HEK293 (cell line): ENCODE data around the gene WNT5B.

Experiments used
- BCL11A ChIP-seq: fragments of 450-650 bp; formaldehyde crosslinking; IDR thresholded peaks from 2 replicates; pipeline ENCODE4 v1.5.1; 2016; ENCODE audit warnings: low read depth, missing biosample characterization, missing genetic modification characterization
- GLI4 ChIP-seq: fragments of 450-650 bp; formaldehyde crosslinking; IDR thresholded peaks from 2 replicates; pipeline ENCODE4 v1.5.1; 2016; ENCODE audit warnings: missing biosample characterization, missing genetic modification characterization
- RBAK ChIP-seq: fragments of 450-650 bp; formaldehyde crosslinking; IDR thresholded peaks from 2 replicates; pipeline ENCODE4 v1.5.1; 2016; ENCODE audit warnings: missing biosample characterization, missing genetic modification characterization
- REPIN1 ChIP-seq: fragments of 450-650 bp; formaldehyde crosslinking; IDR thresholded peaks from 2 replicates; pipeline ENCODE4 v1.5.1; 2017; ENCODE audit warnings: missing biosample characterization, missing genetic modification characterization, low read depth
- ZEB2 ChIP-seq: fragments of 450-650 bp; formaldehyde crosslinking; IDR thresholded peaks from 2 replicates; pipeline ENCODE4 v1.5.1; 2016; ENCODE audit warnings: missing biosample characterization, missing genetic modification characterization
- ZNF239 ChIP-seq: fragments of 450-650 bp; formaldehyde crosslinking; IDR thresholded peaks from 2 replicates; pipeline ENCODE4 v1.5.1; 2016; ENCODE audit warnings: missing biosample characterization, missing genetic modification characterization
- ZNF302 ChIP-seq: fragments of 450-650 bp; formaldehyde crosslinking; IDR thresholded peaks from 2 replicates; pipeline ENCODE4 v1.5.1; 2016; ENCODE audit warnings: missing biosample characterization, missing genetic modification characterization, low read depth
- ZNF324 ChIP-seq: fragments of 450-650 bp; formaldehyde crosslinking; IDR thresholded peaks from 2 replicates; pipeline ENCODE4 v1.5.1; 2016; ENCODE audit warnings: missing biosample characterization, missing genetic modification characterization
- ZNF354C ChIP-seq: fragments of 450-650 bp; formaldehyde crosslinking; IDR thresholded peaks from 2 replicates; pipeline ENCODE4 v1.5.1; 2016; ENCODE audit warnings: missing biosample characterization, missing genetic modification characterization, low read depth, borderline replicate concordance
- ZNF366 ChIP-seq: fragments of 450-650 bp; formaldehyde crosslinking; conservative IDR thresholded peaks from 2 replicates; pipeline ENCODE4 v1.5.1; 2016; ENCODE audit warnings: missing biosample characterization, missing genetic modification characterization
- ZNF48 ChIP-seq: fragments of 450-650 bp; formaldehyde crosslinking; IDR thresholded peaks from 2 replicates; pipeline ENCODE4 v1.5.1; 2016; ENCODE audit warnings: missing biosample characterization, missing genetic modification characterization
- ZNF555 ChIP-seq: fragments of 450-650 bp; formaldehyde crosslinking; conservative IDR thresholded peaks from 2 replicates; pipeline ENCODE4 v1.5.1; 2017; ENCODE audit warnings: missing biosample characterization, mild to moderate bottlenecking, missing genetic modification characterization, inconsistent platforms
- ZNF560 ChIP-seq: fragments of 450-650 bp; formaldehyde crosslinking; IDR thresholded peaks from 2 replicates; pipeline ENCODE4 v1.5.1; 2017; ENCODE audit warnings: missing biosample characterization, missing genetic modification characterization, borderline replicate concordance
- ZNF660 ChIP-seq: fragments of 450-650 bp; IDR thresholded peaks from 2 replicates; pipeline ENCODE4 v1.5.1; 2018; ENCODE audit warnings: missing biosample characterization, mild to moderate bottlenecking, missing genetic modification characterization
- ZNF768 ChIP-seq: fragments of 450-650 bp; formaldehyde crosslinking; IDR thresholded peaks from 2 replicates; pipeline ENCODE4 v1.5.1; 2018; ENCODE audit warnings: missing biosample characterization, mild to moderate bottlenecking, missing genetic modification characterization
- ZNF785 ChIP-seq: fragments of 450-650 bp; formaldehyde crosslinking; IDR thresholded peaks from 2 replicates; pipeline ENCODE4 v1.5.1; 2016; ENCODE audit warnings: missing biosample characterization, missing genetic modification characterization
- ZSCAN30 ChIP-seq: fragments of 450-650 bp; IDR thresholded peaks from 2 replicates; pipeline ENCODE4 v1.5.1; 2018; ENCODE audit warnings: missing biosample characterization, mild to moderate bottlenecking, missing genetic modification characterization, moderate library complexity
- TF ChIP-seq, protein P1 (sequence below): fragments of 450-650 bp; IDR thresholded peaks from 2 replicates; pipeline ENCODE4 v1.5.1; 2018; ENCODE audit warnings: missing biosample characterization, mild to moderate bottlenecking, missing genetic modification characterization
- TF ChIP-seq, protein P2 (sequence below): fragments of 450-650 bp; formaldehyde crosslinking; IDR thresholded peaks from 2 replicates; pipeline ENCODE4 v1.5.1; 2016; ENCODE audit warnings: missing biosample characterization, missing genetic modification characterization
- TF ChIP-seq, protein P3 (sequence below): fragments of 450-650 bp; formaldehyde crosslinking; IDR thresholded peaks from 2 replicates; pipeline ENCODE4 v1.5.1; 2017; ENCODE audit warnings: missing biosample characterization, missing genetic modification characterization
- TF ChIP-seq, protein P4 (sequence below): fragments of 450-650 bp; formaldehyde crosslinking; IDR thresholded peaks from 2 replicates; pipeline ENCODE4 v1.5.1; 2016; ENCODE audit warnings: missing biosample characterization, missing genetic modification characterization, borderline replicate concordance
- TF ChIP-seq, protein P5 (sequence below): fragments of 450-650 bp; formaldehyde crosslinking; IDR thresholded peaks from 2 replicates; pipeline ENCODE4 v1.5.1; 2016; ENCODE audit warnings: missing biosample characterization, missing genetic modification characterization

The WNT5B gene

DNA sequence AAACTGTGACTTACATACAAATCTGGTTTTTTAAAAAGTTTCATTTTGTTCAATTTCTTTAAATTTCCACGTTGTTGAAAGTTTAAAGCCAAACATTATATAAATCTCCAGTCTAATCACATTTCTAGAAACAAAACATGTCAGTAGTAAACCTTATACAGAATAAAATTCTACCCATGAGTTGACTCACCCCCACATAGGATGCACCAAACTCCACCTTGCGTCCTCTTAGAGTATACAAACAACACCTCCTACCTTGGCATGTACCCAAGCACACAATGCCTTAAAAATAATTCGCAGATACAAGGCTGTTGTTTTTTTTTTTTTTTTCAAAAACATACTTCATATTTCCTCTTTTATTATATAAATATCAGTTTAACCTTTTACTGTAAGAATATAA is 38.0 kb upstream of the WNT5B start (continued):
- TF ChIP-seq, protein P1, sequence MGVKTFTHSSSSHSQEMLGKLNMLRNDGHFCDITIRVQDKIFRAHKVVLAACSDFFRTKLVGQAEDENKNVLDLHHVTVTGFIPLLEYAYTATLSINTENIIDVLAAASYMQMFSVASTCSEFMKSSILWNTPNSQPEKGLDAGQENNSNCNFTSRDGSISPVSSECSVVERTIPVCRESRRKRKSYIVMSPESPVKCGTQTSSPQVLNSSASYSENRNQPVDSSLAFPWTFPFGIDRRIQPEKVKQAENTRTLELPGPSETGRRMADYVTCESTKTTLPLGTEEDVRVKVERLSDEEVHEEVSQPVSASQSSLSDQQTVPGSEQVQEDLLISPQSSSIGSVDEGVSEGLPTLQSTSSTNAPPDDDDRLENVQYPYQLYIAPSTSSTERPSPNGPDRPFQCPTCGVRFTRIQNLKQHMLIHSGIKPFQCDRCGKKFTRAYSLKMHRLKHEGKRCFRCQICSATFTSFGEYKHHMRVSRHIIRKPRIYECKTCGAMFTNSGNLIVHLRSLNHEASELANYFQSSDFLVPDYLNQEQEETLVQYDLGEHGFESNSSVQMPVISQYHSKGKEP (tag by site-specific recombination), result peak; percentile 32; the same call in 1 of the 2 replicates
- TF ChIP-seq ZNF660 (tag by site-specific recombination), result 0 out of 2 replicates have a peak, but pooled peaks have one; percentile 7
- no peak for TF ChIP-seq ZNF785 (tag by site-specific recombination)
- TF ChIP-seq ZNF48, result no peak
- TF ChIP-seq REPIN1 (tag by site-specific recombination), result no peak
- TF ChIP-seq ZNF302 (tag by site-specific recombination), result no peak
- TF ChIP-seq RBAK (tag by site-specific recombination), result no peak
- TF ChIP-seq ZNF560 (tag by site-specific recombination), result no peak
- no peak for TF ChIP-seq ZNF555 (tag by site-specific recombination)
- TF ChIP-seq ZNF366 (tag by site-specific recombination), result no peak
- TF ChIP-seq GLI4 (tag by site-specific recombination), result no peak
- no peak for TF ChIP-seq ZNF239
- TF ChIP-seq ZEB2, result no peak
- TF ChIP-seq ZNF768 (tag by site-specific recombination), result no peak
- TF ChIP-seq, protein P2, sequence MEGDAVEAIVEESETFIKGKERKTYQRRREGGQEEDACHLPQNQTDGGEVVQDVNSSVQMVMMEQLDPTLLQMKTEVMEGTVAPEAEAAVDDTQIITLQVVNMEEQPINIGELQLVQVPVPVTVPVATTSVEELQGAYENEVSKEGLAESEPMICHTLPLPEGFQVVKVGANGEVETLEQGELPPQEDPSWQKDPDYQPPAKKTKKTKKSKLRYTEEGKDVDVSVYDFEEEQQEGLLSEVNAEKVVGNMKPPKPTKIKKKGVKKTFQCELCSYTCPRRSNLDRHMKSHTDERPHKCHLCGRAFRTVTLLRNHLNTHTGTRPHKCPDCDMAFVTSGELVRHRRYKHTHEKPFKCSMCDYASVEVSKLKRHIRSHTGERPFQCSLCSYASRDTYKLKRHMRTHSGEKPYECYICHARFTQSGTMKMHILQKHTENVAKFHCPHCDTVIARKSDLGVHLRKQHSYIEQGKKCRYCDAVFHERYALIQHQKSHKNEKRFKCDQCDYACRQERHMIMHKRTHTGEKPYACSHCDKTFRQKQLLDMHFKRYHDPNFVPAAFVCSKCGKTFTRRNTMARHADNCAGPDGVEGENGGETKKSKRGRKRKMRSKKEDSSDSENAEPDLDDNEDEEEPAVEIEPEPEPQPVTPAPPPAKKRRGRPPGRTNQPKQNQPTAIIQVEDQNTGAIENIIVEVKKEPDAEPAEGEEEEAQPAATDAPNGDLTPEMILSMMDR (tag by site-specific recombination), result 0 out of 2 replicates have a peak, but pooled peaks have one; percentile 33
- TF ChIP-seq ZNF354C (tag by site-specific recombination), result no peak
- TF ChIP-seq, protein P3, sequence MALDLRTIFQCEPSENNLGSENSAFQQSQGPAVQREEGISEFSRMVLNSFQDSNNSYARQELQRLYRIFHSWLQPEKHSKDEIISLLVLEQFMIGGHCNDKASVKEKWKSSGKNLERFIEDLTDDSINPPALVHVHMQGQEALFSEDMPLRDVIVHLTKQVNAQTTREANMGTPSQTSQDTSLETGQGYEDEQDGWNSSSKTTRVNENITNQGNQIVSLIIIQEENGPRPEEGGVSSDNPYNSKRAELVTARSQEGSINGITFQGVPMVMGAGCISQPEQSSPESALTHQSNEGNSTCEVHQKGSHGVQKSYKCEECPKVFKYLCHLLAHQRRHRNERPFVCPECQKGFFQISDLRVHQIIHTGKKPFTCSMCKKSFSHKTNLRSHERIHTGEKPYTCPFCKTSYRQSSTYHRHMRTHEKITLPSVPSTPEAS, result no peak
- TF ChIP-seq ZNF324 (tag by site-specific recombination), result no peak
- TF ChIP-seq, protein P4, sequence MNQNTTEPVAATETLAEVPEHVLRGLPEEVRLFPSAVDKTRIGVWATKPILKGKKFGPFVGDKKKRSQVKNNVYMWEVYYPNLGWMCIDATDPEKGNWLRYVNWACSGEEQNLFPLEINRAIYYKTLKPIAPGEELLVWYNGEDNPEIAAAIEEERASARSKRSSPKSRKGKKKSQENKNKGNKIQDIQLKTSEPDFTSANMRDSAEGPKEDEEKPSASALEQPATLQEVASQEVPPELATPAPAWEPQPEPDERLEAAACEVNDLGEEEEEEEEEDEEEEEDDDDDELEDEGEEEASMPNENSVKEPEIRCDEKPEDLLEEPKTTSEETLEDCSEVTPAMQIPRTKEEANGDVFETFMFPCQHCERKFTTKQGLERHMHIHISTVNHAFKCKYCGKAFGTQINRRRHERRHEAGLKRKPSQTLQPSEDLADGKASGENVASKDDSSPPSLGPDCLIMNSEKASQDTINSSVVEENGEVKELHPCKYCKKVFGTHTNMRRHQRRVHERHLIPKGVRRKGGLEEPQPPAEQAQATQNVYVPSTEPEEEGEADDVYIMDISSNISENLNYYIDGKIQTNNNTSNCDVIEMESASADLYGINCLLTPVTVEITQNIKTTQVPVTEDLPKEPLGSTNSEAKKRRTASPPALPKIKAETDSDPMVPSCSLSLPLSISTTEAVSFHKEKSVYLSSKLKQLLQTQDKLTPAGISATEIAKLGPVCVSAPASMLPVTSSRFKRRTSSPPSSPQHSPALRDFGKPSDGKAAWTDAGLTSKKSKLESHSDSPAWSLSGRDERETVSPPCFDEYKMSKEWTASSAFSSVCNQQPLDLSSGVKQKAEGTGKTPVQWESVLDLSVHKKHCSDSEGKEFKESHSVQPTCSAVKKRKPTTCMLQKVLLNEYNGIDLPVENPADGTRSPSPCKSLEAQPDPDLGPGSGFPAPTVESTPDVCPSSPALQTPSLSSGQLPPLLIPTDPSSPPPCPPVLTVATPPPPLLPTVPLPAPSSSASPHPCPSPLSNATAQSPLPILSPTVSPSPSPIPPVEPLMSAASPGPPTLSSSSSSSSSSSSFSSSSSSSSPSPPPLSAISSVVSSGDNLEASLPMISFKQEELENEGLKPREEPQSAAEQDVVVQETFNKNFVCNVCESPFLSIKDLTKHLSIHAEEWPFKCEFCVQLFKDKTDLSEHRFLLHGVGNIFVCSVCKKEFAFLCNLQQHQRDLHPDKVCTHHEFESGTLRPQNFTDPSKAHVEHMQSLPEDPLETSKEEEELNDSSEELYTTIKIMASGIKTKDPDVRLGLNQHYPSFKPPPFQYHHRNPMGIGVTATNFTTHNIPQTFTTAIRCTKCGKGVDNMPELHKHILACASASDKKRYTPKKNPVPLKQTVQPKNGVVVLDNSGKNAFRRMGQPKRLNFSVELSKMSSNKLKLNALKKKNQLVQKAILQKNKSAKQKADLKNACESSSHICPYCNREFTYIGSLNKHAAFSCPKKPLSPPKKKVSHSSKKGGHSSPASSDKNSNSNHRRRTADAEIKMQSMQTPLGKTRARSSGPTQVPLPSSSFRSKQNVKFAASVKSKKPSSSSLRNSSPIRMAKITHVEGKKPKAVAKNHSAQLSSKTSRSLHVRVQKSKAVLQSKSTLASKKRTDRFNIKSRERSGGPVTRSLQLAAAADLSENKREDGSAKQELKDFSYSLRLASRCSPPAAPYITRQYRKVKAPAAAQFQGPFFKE (tag by site-specific recombination), result no peak
- no peak for TF ChIP-seq ZSCAN30 (tag by site-specific recombination)
- TF ChIP-seq, protein P5, sequence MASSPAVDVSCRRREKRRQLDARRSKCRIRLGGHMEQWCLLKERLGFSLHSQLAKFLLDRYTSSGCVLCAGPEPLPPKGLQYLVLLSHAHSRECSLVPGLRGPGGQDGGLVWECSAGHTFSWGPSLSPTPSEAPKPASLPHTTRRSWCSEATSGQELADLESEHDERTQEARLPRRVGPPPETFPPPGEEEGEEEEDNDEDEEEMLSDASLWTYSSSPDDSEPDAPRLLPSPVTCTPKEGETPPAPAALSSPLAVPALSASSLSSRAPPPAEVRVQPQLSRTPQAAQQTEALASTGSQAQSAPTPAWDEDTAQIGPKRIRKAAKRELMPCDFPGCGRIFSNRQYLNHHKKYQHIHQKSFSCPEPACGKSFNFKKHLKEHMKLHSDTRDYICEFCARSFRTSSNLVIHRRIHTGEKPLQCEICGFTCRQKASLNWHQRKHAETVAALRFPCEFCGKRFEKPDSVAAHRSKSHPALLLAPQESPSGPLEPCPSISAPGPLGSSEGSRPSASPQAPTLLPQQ (tag by site-specific recombination), result no peak
- no peak for TF ChIP-seq BCL11A (tag by site-specific recombination)
